PC-3 (cell line): ENCODE data around the gene MYLK.

Experiments used
- EZH2 ChIP-seq: fragments of 300-600 bp; sonication (generic); IDR thresholded peaks from one replicate; pipeline ENCODE4 v1.6.1; 2017; ENCODE audit warnings: antibody characterized with exemption, mild to moderate bottlenecking, low read length; ENCODE audit not compliant: unreplicated experiment
- TF ChIP-seq, protein P1 (sequence below): fragments of 300-600 bp; sonication (generic); conservative IDR thresholded peaks from 2 replicates; pipeline ENCODE4 v1.5.1; 2017; ENCODE audit warnings: antibody characterized with exemption, low read depth, mild to moderate bottlenecking, low read length

DNA sequence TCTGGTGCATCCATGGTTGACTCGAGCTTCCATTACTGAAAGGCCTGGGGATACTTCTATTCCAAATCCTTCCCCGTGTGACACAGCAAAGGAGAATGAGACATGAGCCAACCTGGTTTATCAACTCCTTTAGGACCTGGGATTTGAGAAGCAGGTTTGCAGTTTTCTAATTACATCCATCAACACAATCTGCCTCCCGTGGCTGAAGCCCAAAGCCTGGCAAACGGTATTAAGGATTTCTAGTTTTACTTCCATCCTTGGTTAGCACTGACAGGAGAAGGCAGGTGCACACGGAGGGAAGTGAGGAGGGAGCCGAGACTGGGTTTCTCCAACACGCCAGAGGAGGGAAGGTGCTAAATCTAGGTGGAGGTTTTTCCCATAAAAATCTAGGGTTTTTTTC, 79.0 kb downstream of the MYLK start:
- TF ChIP-seq, protein P1, sequence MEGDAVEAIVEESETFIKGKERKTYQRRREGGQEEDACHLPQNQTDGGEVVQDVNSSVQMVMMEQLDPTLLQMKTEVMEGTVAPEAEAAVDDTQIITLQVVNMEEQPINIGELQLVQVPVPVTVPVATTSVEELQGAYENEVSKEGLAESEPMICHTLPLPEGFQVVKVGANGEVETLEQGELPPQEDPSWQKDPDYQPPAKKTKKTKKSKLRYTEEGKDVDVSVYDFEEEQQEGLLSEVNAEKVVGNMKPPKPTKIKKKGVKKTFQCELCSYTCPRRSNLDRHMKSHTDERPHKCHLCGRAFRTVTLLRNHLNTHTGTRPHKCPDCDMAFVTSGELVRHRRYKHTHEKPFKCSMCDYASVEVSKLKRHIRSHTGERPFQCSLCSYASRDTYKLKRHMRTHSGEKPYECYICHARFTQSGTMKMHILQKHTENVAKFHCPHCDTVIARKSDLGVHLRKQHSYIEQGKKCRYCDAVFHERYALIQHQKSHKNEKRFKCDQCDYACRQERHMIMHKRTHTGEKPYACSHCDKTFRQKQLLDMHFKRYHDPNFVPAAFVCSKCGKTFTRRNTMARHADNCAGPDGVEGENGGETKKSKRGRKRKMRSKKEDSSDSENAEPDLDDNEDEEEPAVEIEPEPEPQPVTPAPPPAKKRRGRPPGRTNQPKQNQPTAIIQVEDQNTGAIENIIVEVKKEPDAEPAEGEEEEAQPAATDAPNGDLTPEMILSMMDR: no peak
- no peak for TF ChIP-seq EZH2
